ENCODE data around the gene ACACA. TPM values are rescaled to one million over a fixed set of nuclear protein-coding genes. Genes with fewer than 3 reads are reported as not detected.

Gene ACACA
- total RNA-seq, 1 experiment from 2014 or later: 84.2 TPM

GRCh38 chr17:37096071-37096470 is 310.6 kb downstream of the ACACA start:
- no peak overlapping the region for H2AFZ ChIP-seq (ENCODE audit: low read length)
- H3K79me2 ChIP-seq (ENCODE audit: low read length): no peaks in the 10 kb centered on the region
- H4K20me1 ChIP-seq (ENCODE audit: insufficient read depth, low read depth, low read length): no peaks in the 10 kb centered on the region
- no peak overlapping the region for H3K4me3 ChIP-seq (ENCODE audit: low read length)
- no peak for DNase-seq
- no peaks in the 10 kb centered on the region for H3K9me2 ChIP-seq (replicated peaks; ENCODE audit: insufficient read depth, low read length)
- no peaks in the 10 kb centered on the region for H3K27me3 ChIP-seq (ENCODE audit: low read length)
- H3K4me2 ChIP-seq (ENCODE audit: low read depth, low read length, poor library complexity, severe bottlenecking): no peak overlapping the region
- H3K9me3 ChIP-seq (ENCODE audit: low read length): no peaks in the 10 kb centered on the region
- no peak overlapping the region for H3K9ac ChIP-seq (ENCODE audit: low read length)
- peaks cover 23% of the 10 kb centered on the region; the same call in 1 of the 2 replicates for H3K36me3 ChIP-seq (ENCODE audit: insufficient read depth, low read length)
- H3K4me1 ChIP-seq (ENCODE audit: low read length): no peaks in the 10 kb centered on the region
- no peak overlapping the region for H3K27ac ChIP-seq (ENCODE audit: low read length)

DNA sequence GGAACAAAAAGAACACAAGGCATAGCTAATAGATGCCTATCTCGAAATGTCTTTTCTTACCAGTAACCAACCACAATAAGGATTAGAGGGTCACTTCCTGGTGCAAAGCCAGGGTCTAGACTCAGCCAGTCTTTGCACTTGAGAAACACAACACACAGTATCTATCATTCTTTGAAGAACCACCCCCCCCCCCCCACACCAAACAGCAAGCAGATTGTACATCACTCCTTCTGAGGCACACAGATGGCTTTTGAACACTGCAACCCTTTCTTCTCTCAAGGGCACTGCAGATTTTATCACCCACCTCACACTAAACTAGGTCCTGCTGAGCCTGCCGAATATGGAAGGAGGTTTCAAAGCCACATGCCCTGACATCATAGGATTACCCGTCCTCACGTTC is 312.2 kb downstream of the ACACA start:
- no peak overlapping the region for H3K9ac ChIP-seq (ENCODE audit: low read length)
- peaks cover 26% of the 10 kb centered on the region; the same call in 1 of the 2 replicates for H3K36me3 ChIP-seq (ENCODE audit: insufficient read depth, low read length)
- H2AFZ ChIP-seq (ENCODE audit: low read length): no peak overlapping the region
- no peaks in the 10 kb centered on the region for H4K20me1 ChIP-seq (ENCODE audit: insufficient read depth, low read depth, low read length)
- no peak overlapping the region for H3K27ac ChIP-seq (ENCODE audit: low read length)
- H3K4me3 ChIP-seq (ENCODE audit: low read length): no peak overlapping the region
- no peaks in the 10 kb centered on the region for H3K79me2 ChIP-seq (ENCODE audit: low read length)
- no peak for DNase-seq
- H3K4me1 ChIP-seq (ENCODE audit: low read length): no peaks in the 10 kb centered on the region
- no peaks in the 10 kb centered on the region for H3K27me3 ChIP-seq (ENCODE audit: low read length)
- no peak overlapping the region for H3K4me2 ChIP-seq (ENCODE audit: low read depth, low read length, poor library complexity, severe bottlenecking)
- no peaks in the 10 kb centered on the region for H3K9me2 ChIP-seq (replicated peaks; ENCODE audit: insufficient read depth, low read length)
- no peaks in the 10 kb centered on the region for H3K9me3 ChIP-seq (ENCODE audit: low read length)

DNA sequence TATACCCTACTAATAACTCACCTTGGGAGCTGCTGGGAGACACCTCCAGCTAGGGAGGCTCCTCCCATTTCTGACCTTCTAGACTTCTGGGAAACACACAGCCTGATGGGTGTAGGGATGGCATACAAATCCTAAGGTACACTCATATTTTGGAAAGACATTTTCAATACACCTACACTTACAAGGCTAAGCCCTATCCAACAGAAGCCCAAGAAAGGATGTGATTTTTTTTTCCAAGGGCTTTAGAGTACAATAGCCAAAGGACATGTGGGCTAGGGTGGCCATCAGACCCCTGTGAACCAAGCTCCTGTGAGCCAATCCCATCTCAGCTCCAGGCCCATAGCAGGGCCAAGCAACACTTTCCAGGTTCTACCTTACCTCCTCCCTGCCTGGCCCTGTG is 313.9 kb downstream of the ACACA start:
- H2AFZ ChIP-seq (ENCODE audit: low read length): no peak overlapping the region
- H3K4me1 ChIP-seq (ENCODE audit: low read length): no peaks in the 10 kb centered on the region
- H3K4me2 ChIP-seq (ENCODE audit: low read depth, low read length, poor library complexity, severe bottlenecking): no peak overlapping the region
- no peaks in the 10 kb centered on the region for H3K9me3 ChIP-seq (ENCODE audit: low read length)
- no peak overlapping the region for H3K9ac ChIP-seq (ENCODE audit: low read length)
- H3K27ac ChIP-seq (ENCODE audit: low read length): no peak overlapping the region
- H3K27me3 ChIP-seq (ENCODE audit: low read length): no peaks in the 10 kb centered on the region
- H3K79me2 ChIP-seq (ENCODE audit: low read length): no peaks in the 10 kb centered on the region
- H3K9me2 ChIP-seq (replicated peaks; ENCODE audit: insufficient read depth, low read length): no peaks in the 10 kb centered on the region
- H3K4me3 ChIP-seq (ENCODE audit: low read length): no peak overlapping the region
- H3K36me3 ChIP-seq (ENCODE audit: insufficient read depth, low read length): peaks cover 28% of the 10 kb centered on the region; the same call in 1 of the 2 replicates
- H4K20me1 ChIP-seq (ENCODE audit: insufficient read depth, low read depth, low read length): no peaks in the 10 kb centered on the region
- no peak for DNase-seq

DNA sequence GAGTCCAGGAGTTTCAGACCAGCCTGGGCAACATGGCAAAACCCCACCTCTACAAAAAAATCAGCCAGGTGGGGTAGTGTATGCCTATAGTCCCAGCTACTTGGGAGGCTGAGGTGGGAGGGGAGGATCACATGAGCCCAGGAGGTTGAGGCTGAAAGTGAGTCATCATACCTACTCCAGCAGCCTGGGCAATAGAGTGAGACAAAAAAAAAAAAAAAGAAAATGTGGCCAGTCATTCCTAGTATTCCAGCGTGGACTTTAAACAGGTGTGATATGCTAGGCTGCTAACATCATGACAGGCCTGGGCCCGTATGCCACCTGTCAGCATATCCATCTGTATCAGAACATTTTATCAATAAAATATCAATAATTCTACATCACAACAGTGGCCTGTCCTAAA is 314.6 kb downstream of the ACACA start:
- DNase-seq: no peak
- H4K20me1 ChIP-seq (ENCODE audit: insufficient read depth, low read depth, low read length): no peaks in the 10 kb centered on the region
- no peak overlapping the region for H3K9ac ChIP-seq (ENCODE audit: low read length)
- no peak overlapping the region for H3K27ac ChIP-seq (ENCODE audit: low read length)
- no peaks in the 10 kb centered on the region for H3K9me3 ChIP-seq (ENCODE audit: low read length)
- no peaks in the 10 kb centered on the region for H3K79me2 ChIP-seq (ENCODE audit: low read length)
- H3K4me3 ChIP-seq (ENCODE audit: low read length): no peak overlapping the region
- no peak overlapping the region for H3K4me2 ChIP-seq (ENCODE audit: low read depth, low read length, poor library complexity, severe bottlenecking)
- H3K9me2 ChIP-seq (replicated peaks; ENCODE audit: insufficient read depth, low read length): no peaks in the 10 kb centered on the region
- peaks cover 27% of the 10 kb centered on the region; the same call in 1 of the 2 replicates for H3K36me3 ChIP-seq (ENCODE audit: insufficient read depth, low read length)
- no peaks in the 10 kb centered on the region for H3K27me3 ChIP-seq (ENCODE audit: low read length)
- H2AFZ ChIP-seq (ENCODE audit: low read length): no peak overlapping the region
- H3K4me1 ChIP-seq (ENCODE audit: low read length): no peaks in the 10 kb centered on the region

DNA sequence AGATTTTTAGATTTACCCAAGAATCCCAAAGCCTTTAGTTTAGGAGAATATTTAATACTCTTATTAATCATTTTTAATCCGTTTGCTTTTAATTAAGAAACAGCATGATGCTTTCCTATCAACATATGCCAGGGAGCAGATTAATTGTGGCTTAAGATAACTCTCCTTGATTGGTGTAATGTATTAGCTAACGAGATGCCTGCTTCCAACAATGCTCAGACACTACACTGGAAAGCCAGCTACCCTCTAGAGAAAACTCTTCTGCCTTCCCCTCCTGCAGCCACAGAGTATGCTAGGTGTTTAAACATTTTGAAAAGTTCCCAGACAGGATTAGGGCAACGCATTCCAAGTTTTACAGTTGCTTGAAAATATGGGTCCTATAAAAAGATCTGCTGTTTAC is 315.7 kb downstream of the ACACA start:
- Histone ChIP-seq H4K20me1 (ENCODE audit: insufficient read depth, low read depth, low read length) (no peaks in the 10 kb centered on the region), H3K9ac (ENCODE audit: low read length) (no peak overlapping the region), H3K4me3 (ENCODE audit: low read length) (no peak overlapping the region), H3K9me3 (ENCODE audit: low read length) (no peaks in the 10 kb centered on the region), H3K36me3 (ENCODE audit: insufficient read depth, low read length) (peaks cover 33% of the 10 kb centered on the region; the same call in 1 of the 2 replicates), H3K4me2 (ENCODE audit: low read depth, low read length, poor library complexity, severe bottlenecking) (no peak overlapping the region), H3K27ac (ENCODE audit: low read length) (no peak overlapping the region), H2AFZ (ENCODE audit: low read length) (no peak overlapping the region), H3K27me3 (ENCODE audit: low read length) (no peaks in the 10 kb centered on the region), H3K9me2 (replicated peaks; ENCODE audit: insufficient read depth, low read length) (no peaks in the 10 kb centered on the region), H3K4me1 (ENCODE audit: low read length) (no peaks in the 10 kb centered on the region), H3K79me2 (ENCODE audit: low read length) (no peaks in the 10 kb centered on the region)
- no peak for DNase-seq

GRCh38 chr17:37089956-37090355 is 316.7 kb downstream of the ACACA start:
- peaks cover 40% of the 10 kb centered on the region; the same call in 1 of the 2 replicates for H3K36me3 ChIP-seq (ENCODE audit: insufficient read depth, low read length)
- no peaks in the 10 kb centered on the region for H3K9me2 ChIP-seq (replicated peaks; ENCODE audit: insufficient read depth, low read length)
- H3K4me1 ChIP-seq (ENCODE audit: low read length): no peaks in the 10 kb centered on the region
- H3K9me3 ChIP-seq (ENCODE audit: low read length): no peaks in the 10 kb centered on the region
- H3K27me3 ChIP-seq (ENCODE audit: low read length): no peaks in the 10 kb centered on the region
- H2AFZ ChIP-seq (ENCODE audit: low read length): no peak overlapping the region
- DNase-seq: no peak
- no peak overlapping the region for H3K4me2 ChIP-seq (ENCODE audit: low read depth, low read length, poor library complexity, severe bottlenecking)
- no peaks in the 10 kb centered on the region for H4K20me1 ChIP-seq (ENCODE audit: insufficient read depth, low read depth, low read length)
- H3K79me2 ChIP-seq (ENCODE audit: low read length): no peaks in the 10 kb centered on the region
- no peak overlapping the region for H3K9ac ChIP-seq (ENCODE audit: low read length)
- no peak overlapping the region for H3K27ac ChIP-seq (ENCODE audit: low read length)
- no peak overlapping the region for H3K4me3 ChIP-seq (ENCODE audit: low read length)

GRCh38 chr17:37088913-37089312 is 317.7 kb downstream of the ACACA start:
- Histone ChIP-seq H4K20me1 (ENCODE audit: insufficient read depth, low read depth, low read length) (no peaks in the 10 kb centered on the region), H3K4me1 (ENCODE audit: low read length) (no peaks in the 10 kb centered on the region), H3K9me3 (ENCODE audit: low read length) (no peaks in the 10 kb centered on the region), H3K79me2 (ENCODE audit: low read length) (no peaks in the 10 kb centered on the region), H3K27ac (ENCODE audit: low read length) (no peak overlapping the region), H3K36me3 (ENCODE audit: insufficient read depth, low read length) (peaks cover 32% of the 10 kb centered on the region; the same call in 1 of the 2 replicates), H3K9me2 (replicated peaks; ENCODE audit: insufficient read depth, low read length) (no peaks in the 10 kb centered on the region), H3K4me2 (ENCODE audit: low read depth, low read length, poor library complexity, severe bottlenecking) (no peak overlapping the region), H3K4me3 (ENCODE audit: low read length) (no peak overlapping the region), H3K27me3 (ENCODE audit: low read length) (no peaks in the 10 kb centered on the region), H2AFZ (ENCODE audit: low read length) (no peak overlapping the region), H3K9ac (ENCODE audit: low read length) (no peak overlapping the region)
- no peak for DNase-seq

- no peak overlapping the region for H3K4me2 ChIP-seq (ENCODE audit: low read depth, low read length, poor library complexity, severe bottlenecking)
- H3K9me2 ChIP-seq (replicated peaks; ENCODE audit: insufficient read depth, low read length): no peaks in the 10 kb centered on the region
- no peaks in the 10 kb centered on the region for H3K9me3 ChIP-seq (ENCODE audit: low read length)
- DNase-seq: no peak
- H3K79me2 ChIP-seq (ENCODE audit: low read length): no peaks in the 10 kb centered on the region
- peaks cover 32% of the 10 kb centered on the region; the same call in 1 of the 2 replicates for H3K36me3 ChIP-seq (ENCODE audit: insufficient read depth, low read length)
- no peaks in the 10 kb centered on the region for H3K27me3 ChIP-seq (ENCODE audit: low read length)
- no peak overlapping the region for H3K27ac ChIP-seq (ENCODE audit: low read length)
- no peaks in the 10 kb centered on the region for H3K4me1 ChIP-seq (ENCODE audit: low read length)
- no peaks in the 10 kb centered on the region for H4K20me1 ChIP-seq (ENCODE audit: insufficient read depth, low read depth, low read length)
- no peak overlapping the region for H3K4me3 ChIP-seq (ENCODE audit: low read length)
- H3K9ac ChIP-seq (ENCODE audit: low read length): no peak overlapping the region
- no peak overlapping the region for H2AFZ ChIP-seq (ENCODE audit: low read length)
Observed at GRCh38 chr17:37088459-37088858, 318.2 kb downstream of the ACACA start.

GRCh38 chr17:37087683-37088082 is 319.0 kb downstream of the ACACA start:
- Histone ChIP-seq H3K27me3 (ENCODE audit: low read length) (no peaks in the 10 kb centered on the region), H3K79me2 (ENCODE audit: low read length) (no peaks in the 10 kb centered on the region), H3K4me3 (ENCODE audit: low read length) (no peak overlapping the region), H3K9me2 (replicated peaks; ENCODE audit: insufficient read depth, low read length) (no peaks in the 10 kb centered on the region), H3K4me2 (ENCODE audit: low read depth, low read length, poor library complexity, severe bottlenecking) (no peak overlapping the region), H3K9ac (ENCODE audit: low read length) (no peak overlapping the region), H3K36me3 (ENCODE audit: insufficient read depth, low read length) (peaks cover 32% of the 10 kb centered on the region; the same call in 1 of the 2 replicates), H2AFZ (ENCODE audit: low read length) (no peak overlapping the region), H3K4me1 (ENCODE audit: low read length) (no peaks in the 10 kb centered on the region), H4K20me1 (ENCODE audit: insufficient read depth, low read depth, low read length) (no peaks in the 10 kb centered on the region), H3K9me3 (ENCODE audit: low read length) (no peaks in the 10 kb centered on the region), H3K27ac (ENCODE audit: low read length) (no peak overlapping the region)
- DNase-seq: no peak
